GM21526 (cell line): ENCODE measurements around the gene CSMD2.

Experiments
- ATAC-seq: cut with Tn5 transposase; IDR thresholded peaks from one replicate; pipeline ENCODE4 v1.9.1; 2021; ENCODE audit warnings: moderate library complexity; ENCODE audit not compliant: unreplicated experiment, low FRiP score

The CSMD2 gene

GRCh38 chr1:33661811-33662454 is 503.1 kb downstream of the CSMD2 start:
- no peak for ATAC-seq

- ATAC-seq: no peak
Measured at GRCh38 chr1:33660956-33661355, 504.1 kb downstream of the CSMD2 start.

GRCh38 chr1:33660244-33660643 is 504.8 kb downstream of the CSMD2 start:
- no peak for ATAC-seq

- no peak for ATAC-seq
Measured at GRCh38 chr1:33659641-33660040, 505.4 kb downstream of the CSMD2 start.

- ATAC-seq: no peak
Measured at GRCh38 chr1:33657833-33658232, 507.2 kb downstream of the CSMD2 start.

GRCh38 chr1:33656467-33657005 is 508.5 kb downstream of the CSMD2 start:
- ATAC-seq: no peak

- no peak for ATAC-seq
Measured at GRCh38 chr1:33655496-33655895, 509.5 kb downstream of the CSMD2 start.

GRCh38 chr1:33654267-33654834 is 510.7 kb downstream of the CSMD2 start:
- no peak for ATAC-seq

- no peak for ATAC-seq
Measured at GRCh38 chr1:33653226-33653625, 511.8 kb downstream of the CSMD2 start.

GRCh38 chr1:33650708-33651107 is 514.3 kb downstream of the CSMD2 start:
- ATAC-seq: no peak

GRCh38 chr1:33649759-33650158 is 515.3 kb downstream of the CSMD2 start:
- no peak for ATAC-seq

- no peak for ATAC-seq
Measured at GRCh38 chr1:33643216-33643615, 521.8 kb downstream of the CSMD2 start.

GRCh38 chr1:33641104-33641830 is 523.8 kb downstream of the CSMD2 start:
- ATAC-seq: no peak

GRCh38 chr1:33640114-33640660 is 524.8 kb downstream of the CSMD2 start:
- no peak for ATAC-seq

GRCh38 chr1:33637846-33638440 is 527.1 kb downstream of the CSMD2 start:
- ATAC-seq: no peak

GRCh38 chr1:33636209-33636608 is 528.8 kb downstream of the CSMD2 start:
- no peak for ATAC-seq

- ATAC-seq: no peak
Measured at GRCh38 chr1:33635336-33636012, 529.6 kb downstream of the CSMD2 start.

GRCh38 chr1:33634806-33635205 is 530.2 kb downstream of the CSMD2 start:
- no peak for ATAC-seq

GRCh38 chr1:33634143-33634542 is 530.9 kb downstream of the CSMD2 start:
- no peak for ATAC-seq

- peak; percentile 81 for ATAC-seq
Measured at GRCh38 chr1:33633019-33633801, 531.8 kb downstream of the CSMD2 start.
